HG03354 (cell line): ENCODE measurements around the gene PWWP2A.
"Not testable (repeated sequence)": the region's sequence is repeated elsewhere in the genome, so short reads cannot be mapped to it uniquely, and the experiment has no call there.

Source experiments
- ATAC-seq: cut with Tn5 transposase; IDR thresholded peaks from one replicate; pipeline ENCODE4 v1.9.1; 2021; ENCODE audit warnings: mild to moderate bottlenecking; ENCODE audit not compliant: unreplicated experiment, poor library complexity, severe bottlenecking

Gene PWWP2A

DNA sequence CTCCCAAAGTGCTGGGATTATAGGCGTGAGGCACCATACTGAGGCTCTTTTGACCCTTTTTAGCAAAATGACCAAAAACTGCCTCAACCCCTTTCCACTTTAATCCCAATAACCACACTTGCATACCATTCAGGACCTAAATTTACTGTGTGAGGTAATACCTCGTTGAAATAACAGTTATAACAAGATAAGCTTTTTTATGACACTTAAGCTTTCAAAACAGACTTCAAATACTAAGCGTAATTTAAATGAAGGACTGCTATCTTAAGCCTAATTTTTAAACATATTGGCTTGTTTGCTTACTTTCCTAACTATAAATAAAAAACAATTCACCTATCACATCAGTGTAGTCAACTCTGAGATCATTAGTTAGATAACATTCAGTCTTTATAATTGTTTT, 37.8 kb downstream of the PWWP2A start:
- ATAC-seq = no peak

- ATAC-seq = no peak
Observed at GRCh38 chr5:160079753-160080152, 39.5 kb downstream of the PWWP2A start.

- no peak for ATAC-seq
Observed at GRCh38 chr5:160076997-160077396, 42.3 kb downstream of the PWWP2A start.

DNA sequence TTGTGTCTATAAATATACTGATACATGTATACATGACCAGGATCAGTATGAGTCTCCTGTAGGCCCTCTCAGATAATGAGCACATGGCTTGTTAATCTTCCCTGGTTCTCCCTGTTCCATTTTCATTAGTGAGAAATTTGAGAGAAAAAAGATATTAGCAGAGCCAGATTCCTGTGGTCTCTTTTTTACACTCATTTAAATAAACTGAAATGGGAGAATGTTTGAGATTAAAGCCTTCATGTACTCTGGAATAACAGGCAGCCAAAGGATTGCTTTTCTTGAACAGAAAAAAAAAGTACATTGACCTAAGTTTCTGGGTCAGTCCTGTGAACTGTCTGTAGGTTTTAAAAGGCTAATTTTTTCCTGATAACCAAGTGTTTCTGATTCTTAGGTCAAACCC, 44.2 kb downstream of the PWWP2A start:
- ATAC-seq = no peak

- no peak for ATAC-seq
Observed at GRCh38 chr5:160071916-160072315, 47.3 kb downstream of the PWWP2A start.

- no peak for ATAC-seq
Observed at GRCh38 chr5:160071516-160071915, 47.7 kb downstream of the PWWP2A start.

- not testable (repeated sequence) for ATAC-seq
Observed at GRCh38 chr5:160069120-160069519, 50.1 kb downstream of the PWWP2A start.

DNA sequence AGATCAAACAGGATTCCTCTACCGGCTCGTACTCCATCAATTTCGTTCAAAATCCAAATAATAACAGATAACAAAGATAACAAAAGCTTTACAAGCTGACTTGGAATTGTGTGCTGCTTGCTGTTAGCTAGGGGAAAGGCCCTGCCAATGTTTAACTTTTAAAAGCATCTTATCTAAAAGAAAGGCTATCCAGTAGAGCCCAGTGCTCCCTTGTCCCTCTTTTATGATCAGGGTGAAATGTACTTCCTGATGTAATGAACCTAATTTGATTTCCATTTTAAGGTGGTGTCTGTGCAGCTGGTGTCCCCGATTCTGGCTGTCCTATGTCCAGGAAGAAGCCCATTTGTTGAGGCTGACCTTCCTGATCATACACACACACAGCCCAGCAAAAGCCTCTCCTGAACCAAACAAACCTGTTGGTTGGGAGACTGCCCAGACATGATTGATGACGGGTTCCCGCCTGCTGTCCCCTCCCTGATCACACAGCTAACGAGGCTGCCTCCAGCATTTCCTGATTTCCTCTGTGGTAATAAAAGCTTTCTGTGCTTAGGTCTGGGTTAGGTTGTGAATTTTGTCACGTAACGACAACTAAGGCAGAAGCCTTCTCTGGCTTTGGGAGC, 54.1 kb downstream of the PWWP2A start:
- ATAC-seq = no peak

- ATAC-seq = no peak
Observed at GRCh38 chr5:160064417-160064810, 54.8 kb downstream of the PWWP2A start.

DNA sequence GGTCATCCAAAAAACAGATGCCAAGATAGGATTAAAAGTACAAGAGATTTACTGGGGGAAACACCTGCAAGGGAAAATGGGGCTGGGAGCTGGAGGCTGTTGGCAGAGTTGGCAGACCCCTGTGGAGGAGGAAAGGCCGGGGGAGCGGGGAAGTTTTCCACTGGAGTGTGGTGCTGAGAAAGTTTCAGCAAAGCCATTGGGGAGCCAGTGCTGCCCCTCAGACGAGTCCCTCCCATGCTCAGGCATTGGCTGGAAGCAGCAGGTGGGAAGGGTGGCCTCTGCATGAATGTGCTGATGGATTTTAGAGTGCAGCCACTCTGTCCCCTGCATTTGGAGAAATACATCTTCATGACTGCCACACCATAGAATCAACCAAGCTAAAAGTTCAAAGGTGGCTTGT, 57.5 kb downstream of the PWWP2A start:
- no peak for ATAC-seq

- no peak for ATAC-seq
Observed at GRCh38 chr5:160060001-160060400, 59.2 kb downstream of the PWWP2A start.

DNA sequence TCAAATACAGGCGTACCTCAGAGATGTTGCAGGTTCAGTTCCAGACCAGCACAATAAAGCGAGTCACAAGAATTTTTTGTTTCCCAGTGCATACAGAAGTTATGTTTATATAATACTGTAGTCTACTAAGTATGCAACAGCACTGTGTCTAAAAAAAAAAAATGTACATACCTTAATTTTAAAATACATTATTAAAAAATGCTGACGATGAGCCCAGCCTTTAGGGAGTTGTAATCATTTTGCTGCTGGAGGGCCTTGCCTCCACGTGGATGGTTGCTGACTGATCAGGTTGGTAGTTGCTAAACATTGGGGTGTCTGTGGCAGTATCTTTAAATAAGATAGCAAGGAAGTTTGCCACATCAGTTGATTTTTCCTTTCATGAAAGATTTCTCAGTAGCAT, 62.0 kb downstream of the PWWP2A start:
- no peak for ATAC-seq

DNA sequence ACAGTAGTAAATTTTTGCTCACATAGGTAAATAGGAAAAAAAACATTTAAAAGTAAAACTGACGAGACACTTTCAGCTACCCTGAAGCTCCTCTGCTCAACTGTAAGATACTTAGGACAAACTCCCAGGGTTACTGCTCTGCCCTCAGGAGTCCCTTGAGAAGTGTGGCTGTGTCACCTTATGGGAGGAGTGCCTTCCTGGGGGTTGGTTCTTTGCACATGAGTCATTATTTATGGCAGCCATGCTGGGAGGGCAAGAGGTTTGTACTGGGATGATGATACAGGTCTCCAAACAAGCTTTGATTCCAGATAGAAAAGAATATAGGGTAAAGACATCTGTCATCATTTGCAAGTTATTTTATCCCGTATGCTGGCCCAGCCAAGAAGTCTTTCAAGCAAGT, 64.4 kb downstream of the PWWP2A start:
- no peak for ATAC-seq

GRCh38 chr5:160054047-160054446, 65.2 kb downstream of the PWWP2A start:
- no peak for ATAC-seq

DNA sequence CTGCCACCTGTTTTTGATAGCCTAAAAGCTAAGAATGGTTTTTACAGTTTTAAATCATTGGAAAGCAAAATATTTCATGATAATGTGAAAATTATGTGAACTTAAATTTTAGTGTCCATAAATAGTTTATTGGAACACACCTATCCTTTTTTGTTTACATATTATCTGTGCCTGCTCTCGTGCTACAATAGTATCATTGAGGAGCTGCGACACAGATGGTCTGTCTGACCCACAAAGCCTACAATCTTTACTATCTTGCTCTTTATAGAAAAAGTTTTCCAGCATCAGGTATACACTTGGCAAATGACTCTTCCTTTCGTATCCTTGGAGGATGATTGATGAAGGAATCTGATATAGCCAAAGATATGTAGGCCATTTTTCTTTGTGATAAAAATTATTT, 70.2 kb downstream of the PWWP2A start:
- ATAC-seq = no peak

DNA sequence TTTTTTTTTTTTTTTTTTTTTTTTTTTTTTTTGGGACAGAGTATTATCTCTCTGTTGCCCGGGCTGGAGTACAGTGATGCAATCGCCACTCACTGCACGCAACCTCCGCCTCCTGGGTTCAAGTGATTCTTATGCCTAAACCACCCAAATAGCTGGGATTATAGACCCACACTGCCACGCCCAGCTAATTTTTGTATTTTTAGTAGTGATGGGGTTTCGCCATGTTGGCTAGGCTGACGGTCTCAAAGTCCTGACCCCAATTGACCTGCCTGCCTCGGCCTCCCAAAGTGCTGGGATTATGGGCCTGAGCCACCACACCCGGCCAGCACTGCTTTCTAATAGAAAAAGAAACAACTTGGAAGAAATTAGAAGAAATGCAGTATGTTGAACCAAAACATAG, 71.1 kb downstream of the PWWP2A start:
- ATAC-seq = no peak

DNA sequence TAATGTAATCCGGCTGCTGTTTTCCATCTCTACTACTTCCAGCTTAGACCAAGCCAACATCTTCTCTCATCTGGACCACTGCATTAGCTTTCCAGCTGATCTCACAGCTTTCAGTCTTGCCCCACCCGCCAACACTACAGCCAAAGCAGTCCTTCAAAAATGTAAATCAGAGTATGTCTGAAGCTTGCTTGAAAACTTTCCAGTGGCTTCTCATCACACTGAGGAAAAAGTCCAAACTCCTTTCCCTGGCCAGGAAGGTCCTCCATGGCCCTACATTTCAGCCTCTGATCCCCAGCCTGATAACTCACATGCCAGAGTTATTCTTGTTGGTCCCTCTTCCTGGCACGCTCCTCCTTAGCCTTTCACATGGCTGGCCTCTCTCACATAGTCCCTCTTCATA, 71.8 kb downstream of the PWWP2A start:
- no peak for ATAC-seq

DNA sequence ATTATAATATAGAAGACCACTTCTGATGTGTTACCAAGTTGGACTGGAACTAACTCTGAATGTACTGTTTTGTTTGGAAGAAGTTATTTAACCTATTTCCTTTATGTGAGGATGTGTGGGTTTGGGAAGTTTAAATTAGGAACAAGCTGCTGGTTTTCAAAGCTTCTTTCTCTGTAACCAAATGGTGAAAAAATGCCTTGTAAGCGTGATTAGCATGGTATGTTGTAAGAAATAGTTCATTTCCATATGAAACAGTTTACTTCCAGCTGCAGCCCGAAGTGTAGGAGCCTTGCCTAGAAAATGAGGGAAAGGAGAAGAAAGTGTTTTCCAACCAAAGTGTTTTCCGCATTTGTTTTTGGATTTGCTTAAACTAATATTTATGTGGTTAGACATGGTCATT, 74.3 kb downstream of the PWWP2A start:
- ATAC-seq = no peak

- no peak for ATAC-seq
Observed at GRCh38 chr5:160044391-160044804, 74.9 kb downstream of the PWWP2A start.

DNA sequence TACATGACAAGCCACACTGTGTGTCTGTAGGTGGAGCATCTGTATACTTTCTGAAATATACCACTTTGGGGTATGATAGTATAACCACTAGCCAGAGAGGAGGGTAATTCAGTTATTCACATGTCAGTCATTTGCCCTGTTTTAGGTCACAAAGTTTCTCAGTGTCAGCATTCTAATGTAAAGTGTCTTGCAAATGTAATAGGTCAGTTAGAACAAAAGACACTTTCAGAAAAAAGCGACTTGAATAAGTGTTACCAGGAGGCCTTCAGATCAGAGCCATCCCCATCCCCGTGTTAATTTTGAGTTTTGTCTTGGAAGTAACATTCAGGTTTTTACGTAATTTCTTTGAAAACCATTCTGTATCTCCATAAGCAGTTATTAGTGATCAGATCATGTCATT, 76.6 kb downstream of the PWWP2A start:
- no peak for ATAC-seq
